NCI-H524 treated with DMSO at 0.1 percent for 48 hours (cell line): ENCODE results near the gene FCHSD2.

ENCODE experiments used
- DNase-seq: peaks from one replicate; lab custom pipeline; 2025; lab: John Stamatoyannopoulos, UW

FCHSD2 gene

DNA sequence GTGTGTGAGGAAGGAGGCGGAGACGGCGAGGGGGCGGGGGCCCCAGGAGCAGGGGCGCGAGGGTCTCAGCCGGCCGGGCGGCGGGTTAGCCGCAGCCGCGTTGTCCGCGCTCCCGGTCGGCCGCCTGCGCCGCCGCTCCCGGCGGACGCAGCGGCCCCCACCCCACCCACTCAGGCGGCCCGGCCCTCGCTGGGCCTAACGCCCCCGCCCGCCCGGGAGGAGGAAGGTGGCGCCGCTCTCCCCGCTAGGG is at the start of gene FCHSD2:
FCHSD2 (minus strand) TSS at position 191 of the 250 bp plus-strand sequence. CDS start 441 bp downstream, outside the sequence.
- no peak for DNase-seq

DNA sequence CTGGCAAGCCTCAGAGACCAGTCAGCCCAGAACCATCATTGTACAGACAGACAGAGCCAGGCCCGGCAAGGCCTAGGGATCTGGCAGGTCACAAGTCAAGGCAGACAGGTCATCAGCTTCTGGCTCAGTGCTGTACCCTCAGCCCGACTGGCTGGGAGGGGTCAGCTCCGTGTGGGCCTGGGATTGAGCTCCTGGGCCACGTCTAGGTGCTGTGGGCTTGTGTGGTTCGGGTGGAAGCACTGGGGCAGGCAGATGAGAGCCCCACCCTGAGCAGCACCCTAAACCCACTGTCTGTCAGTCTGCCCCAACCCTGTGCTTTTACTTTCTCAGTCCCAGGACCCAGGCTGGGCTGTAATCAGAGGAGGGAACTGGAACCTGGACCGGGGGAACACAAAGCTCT is 49.0 kb upstream of the FCHSD2 start:
- DNase-seq: no peak

DNA sequence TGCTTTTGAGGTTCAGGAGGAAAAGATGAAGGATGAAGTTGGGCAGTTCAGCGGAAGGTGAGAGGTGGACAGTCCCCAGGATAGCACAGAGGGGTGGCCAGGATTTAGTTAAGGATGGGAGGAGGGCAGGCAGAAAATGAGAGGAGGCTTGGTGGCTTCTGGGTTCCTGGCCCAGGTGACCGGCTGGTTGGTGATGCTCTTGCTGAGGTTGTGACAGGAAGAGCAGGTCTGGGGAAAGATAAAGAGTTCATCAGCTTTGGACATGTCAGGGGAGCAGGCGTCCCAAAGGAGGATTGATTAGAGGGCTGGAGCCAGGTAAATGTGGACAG is 48.4 kb upstream of the FCHSD2 start:
- DNase-seq: no peak

DNA sequence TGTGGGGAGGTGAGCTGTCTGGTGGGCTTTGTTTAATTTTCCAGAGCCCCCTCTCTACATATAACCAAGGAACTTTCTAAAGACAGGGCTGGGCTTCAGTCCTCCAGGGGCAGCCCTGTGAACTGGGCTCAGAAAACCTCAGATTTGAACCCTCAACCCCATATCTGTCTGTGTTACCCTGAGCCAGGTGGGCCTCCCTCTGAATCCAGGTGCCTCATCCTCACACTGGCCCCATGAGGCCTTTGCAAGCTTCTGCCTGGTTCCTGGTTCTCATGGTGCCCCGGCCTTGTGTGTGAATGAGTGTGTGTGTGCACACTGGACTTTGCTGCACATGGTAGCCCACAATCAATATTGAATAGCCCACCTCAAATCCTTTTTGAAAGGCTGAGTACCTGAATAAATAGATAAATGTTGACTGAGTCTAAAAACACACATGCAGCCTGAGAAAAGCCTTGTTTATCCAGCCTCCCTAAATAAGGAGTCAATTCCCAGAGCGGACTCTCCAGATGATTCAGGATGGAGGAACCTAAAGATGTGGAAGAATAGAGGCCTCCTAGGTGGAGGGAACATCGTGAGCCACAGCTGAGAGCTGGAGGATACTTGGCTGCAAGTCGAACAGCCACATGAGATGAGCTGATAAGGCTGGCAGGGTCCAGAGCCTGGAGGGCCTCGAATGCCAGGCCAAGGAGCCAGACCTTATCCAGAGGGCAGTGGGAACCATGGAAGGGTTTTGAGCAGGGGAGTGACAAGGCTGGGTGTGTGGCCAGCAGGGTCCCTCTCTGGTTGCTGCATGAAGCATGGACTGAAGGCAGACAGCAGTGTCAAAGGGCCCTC is 47.8 kb upstream of the FCHSD2 start:
- DNase-seq: no peak

DNA sequence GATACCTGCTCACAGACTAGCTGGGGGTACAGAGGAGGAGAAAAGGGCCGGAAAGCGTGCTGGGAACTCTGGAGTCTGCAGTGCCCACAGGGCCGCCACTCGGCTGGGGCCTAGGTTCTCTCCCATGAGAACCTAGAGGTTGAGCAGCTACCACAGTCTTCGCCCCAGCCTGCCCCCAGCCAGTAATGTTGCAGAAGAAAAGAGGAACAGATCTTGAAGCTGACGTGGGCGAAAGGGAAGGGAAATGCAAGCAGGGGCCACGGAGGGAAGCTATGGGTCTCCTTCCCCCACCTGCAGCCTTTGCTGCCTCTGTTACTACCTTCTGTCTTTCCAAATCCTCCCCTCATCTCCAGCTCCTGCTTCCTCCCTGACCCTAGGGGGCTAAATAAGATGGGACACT is 47.2 kb upstream of the FCHSD2 start:
- no peak for DNase-seq

GRCh38 chr11:73188301-73188700 is 46.2 kb upstream of the FCHSD2 start:
- DNase-seq: no peak

DNA sequence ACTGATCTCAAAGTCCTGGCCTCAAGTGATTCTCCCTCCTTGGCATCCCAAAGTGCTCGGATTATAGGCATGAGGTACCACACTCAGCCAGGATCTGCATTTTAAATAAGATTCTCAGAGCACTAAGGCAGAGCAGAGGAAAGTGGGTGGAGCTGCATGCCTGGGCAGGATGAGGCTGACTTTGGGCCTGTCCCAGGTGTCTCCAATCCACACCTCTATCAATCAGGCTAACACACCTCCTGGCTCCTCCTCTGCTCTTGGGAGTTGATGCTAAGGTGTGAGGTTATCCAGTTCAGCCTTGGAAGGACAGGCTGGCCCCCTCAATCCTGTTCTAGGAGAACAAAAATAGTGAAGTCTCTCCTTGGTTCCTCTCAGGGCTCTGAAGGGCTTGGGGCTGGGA is 45.7 kb upstream of the FCHSD2 start:
- DNase-seq: no peak

- DNase-seq: no peak
These were observed 44.8 kb upstream of the FCHSD2 start for GRCh38 chr11:73186886-73187285.

DNA sequence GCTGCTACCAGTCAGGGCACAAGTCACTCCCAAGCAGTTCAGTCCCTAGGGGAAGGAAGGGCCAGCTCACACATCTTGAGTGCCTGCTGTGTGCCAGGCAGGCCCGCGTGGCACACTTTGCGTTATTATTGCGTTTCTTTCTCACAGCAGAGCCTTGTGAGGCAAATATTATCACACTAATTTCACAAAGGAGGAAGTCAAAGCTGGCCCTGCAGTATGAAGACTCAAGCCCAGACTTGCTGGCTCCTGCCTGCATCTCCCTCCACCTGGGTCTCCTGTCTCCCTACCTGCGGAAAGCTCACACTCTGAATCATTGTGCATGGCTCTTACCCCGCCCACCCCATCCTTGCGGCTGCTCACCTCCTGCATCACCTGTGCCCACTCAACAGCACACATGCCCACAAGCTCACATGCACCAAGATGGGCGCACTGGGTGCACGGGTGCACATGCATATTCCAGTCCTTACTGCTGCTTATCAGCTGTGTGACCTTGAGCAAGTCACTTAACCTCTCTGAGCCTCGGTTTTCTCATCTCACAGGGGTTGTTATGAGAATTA is 44.3 kb upstream of the FCHSD2 start:
- no peak for DNase-seq

GRCh38 chr11:73185680-73186293 is 43.7 kb upstream of the FCHSD2 start:
- DNase-seq: no peak

DNA sequence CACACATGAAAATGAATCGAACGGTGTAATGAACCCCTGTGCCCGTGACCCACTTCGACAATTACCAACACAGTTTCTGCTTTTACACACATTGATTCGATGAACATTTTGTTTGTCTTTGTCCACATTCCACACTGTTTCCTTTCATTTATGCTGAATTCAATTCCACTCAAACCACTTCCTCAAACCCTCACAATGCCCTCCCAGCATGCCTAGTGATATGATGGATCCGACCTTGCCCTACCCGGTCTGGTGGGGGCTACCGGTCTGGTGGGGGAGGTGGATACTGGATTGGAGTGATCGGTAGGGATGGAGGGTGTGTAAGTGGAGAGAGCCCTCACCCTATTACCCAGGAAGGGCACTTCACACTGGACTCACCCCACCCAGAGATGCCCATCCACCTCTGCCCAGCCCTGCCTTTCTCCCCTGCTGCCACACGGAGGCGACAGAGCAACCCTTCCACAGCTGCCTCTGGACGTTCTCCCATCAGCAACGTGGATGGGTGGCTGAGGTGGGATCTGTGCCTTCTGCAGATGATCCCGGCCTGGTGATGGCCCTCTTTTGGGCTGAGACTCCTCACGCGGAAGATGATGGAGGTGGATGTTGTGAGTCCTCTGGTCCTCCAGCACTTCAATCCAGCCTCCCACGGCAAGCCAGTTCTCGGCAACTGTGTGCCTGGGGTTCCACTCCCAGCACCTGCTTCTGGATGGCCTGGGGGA is 43.0 kb upstream of the FCHSD2 start:
- no peak for DNase-seq

DNA sequence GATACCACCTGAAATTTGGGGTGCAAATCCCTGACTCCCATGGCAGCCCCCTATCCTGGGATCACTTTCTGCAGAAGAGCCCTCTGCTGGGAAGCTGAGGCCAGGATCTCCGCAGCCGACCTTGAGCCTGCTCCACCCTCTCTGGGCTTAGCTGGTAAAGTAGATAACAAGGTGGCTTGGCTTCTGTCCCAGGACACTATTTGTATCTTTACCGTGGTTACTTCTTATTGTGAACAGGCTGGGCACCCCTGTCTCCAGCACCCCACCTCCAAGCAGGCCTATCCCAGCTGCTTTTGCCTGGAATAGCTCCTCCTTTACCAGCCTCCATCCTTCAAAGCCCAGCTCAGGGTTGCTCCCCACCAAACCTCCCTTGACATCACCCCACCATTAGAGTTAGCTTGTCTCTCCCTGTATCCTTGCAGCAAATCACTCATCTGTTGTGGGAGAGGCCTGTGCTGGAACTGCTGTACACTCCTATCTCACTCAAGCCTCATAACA is 40.8 kb upstream of the FCHSD2 start:
- no peak for DNase-seq

GRCh38 chr11:73178681-73179080 is 36.6 kb upstream of the FCHSD2 start:
- DNase-seq: no peak

DNA sequence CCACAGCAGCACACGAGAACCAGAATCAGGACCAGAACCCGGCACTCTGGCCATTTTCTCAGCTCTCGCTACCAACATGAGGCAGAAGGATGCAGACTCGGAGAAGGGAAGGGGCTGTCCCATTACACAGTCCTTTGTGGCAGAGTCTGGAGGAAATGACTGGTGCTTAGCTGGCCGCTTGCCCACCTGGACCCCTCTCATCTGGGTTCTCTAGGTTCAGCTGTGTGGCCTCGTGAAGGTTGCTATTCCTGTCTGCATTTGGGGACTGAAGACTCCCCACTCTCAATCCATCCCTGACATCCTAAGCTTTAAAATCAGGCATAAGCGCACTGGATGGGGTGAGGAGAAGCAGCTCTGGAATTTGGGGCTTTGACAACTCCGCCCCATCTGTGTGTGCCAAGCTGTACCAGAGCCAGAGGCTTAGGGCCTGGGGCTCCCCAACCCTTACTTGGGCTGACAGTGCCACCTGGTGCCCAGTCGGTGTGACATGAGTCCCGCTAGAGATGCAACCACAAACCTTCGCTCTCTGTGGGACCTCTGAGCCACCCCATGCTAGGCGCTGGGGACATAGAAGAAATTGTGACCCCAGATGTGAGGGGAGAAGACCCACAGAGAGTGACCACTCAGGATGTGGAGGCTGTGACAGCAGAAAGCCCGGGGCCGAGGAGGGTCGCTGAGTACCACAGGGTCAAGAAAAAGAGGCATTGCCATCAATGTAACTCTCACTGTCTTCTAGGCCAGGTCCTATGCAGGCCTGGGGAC is 35.8 kb upstream of the FCHSD2 start:
- no peak for DNase-seq

DNA sequence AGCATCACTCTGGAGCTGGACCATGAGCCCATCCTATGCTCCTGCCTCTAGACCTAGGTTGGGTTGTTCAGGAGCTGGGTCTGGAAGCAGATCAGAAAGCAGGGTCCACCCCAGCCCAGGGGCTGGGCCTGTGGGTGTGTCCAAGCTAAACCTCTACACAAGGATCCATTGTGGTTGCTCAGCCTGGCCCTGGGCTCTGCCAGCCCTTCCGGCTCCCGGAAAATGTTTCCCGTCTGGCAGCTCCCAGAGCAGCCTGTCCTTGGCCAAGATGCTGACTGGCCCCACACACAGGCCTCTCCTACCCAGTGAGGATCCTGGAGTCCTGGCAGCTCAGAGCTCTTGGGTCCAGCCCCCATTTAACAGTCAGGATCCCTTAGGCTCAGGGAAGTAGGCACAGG is 35.3 kb upstream of the FCHSD2 start:
- DNase-seq: no peak

GRCh38 chr11:73176874-73177155 is 34.7 kb upstream of the FCHSD2 start:
- no peak for DNase-seq

GRCh38 chr11:73176145-73176873 is 34.2 kb upstream of the FCHSD2 start:
- DNase-seq: no peak

GRCh38 chr11:73175551-73176144 is 33.5 kb upstream of the FCHSD2 start:
- DNase-seq: no peak

GRCh38 chr11:73174495-73174791 is 32.3 kb upstream of the FCHSD2 start:
- no peak for DNase-seq

DNA sequence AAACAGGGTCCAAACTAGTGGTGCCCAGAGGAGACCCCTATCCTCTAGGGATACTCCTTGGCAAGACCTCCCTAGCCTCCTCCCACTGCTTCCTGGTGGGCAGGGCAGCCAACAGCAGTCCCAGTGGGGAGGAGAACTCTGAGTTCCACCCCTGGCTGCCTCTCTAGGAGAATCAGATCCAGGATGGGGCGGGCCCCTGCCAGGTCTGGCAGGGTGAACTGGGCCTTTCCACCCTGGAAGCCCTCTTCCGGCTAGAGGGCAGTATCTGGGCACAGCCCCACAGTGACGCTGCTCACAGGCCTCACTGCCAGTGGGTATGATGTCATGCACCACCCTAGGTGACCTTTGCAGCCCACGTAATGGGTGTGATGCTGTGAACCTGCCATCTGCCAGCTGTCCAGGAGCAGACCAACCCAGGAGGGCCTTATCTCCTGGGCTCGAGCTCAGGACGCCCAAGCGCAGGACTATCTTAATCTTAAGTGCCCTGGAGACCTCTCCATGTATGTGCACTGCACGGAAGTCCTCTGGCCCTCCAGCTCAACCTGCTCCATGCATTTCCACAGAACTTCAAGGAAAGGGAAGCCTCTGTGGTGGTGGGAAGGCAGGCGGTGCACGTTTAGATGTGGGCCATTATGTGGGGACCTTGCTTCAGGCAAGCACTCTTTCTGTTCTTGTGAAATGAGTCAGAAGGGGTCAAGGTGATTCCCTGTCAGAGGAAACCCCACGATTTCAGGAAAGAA is 31.8 kb upstream of the FCHSD2 start:
- no peak for DNase-seq
